DND-41 (cell line): ENCODE data around the gene SGIP1.

Experiments used
- ATAC-seq: fragments of 200-7000 bp; cut with Tn5 transposase; 3 replicates; pipeline ENCODE4 v1.9.1; 2021; ENCODE audit warnings: low read depth; ENCODE audit not compliant: insufficient read depth
- DNase-seq: peaks from one replicate; pipeline ENCODE4 v3.0.0-alpha.2; 2020
- H2AFZ ChIP-seq: 2 replicates; pipeline ENCODE4 v1.6.0; 2012; ENCODE audit warnings: low read depth, low read length
- H3K27ac ChIP-seq: 2 replicates; pipeline ENCODE4 v1.5.1; 2012; ENCODE audit warnings: low read length, inconsistent platforms
- H3K27me3 ChIP-seq: fragments of 200-600 bp; sonication (generic); 2 replicates; pipeline ENCODE4 v1.6.0; 2012; ENCODE audit warnings: low read length, mild to moderate bottlenecking, inconsistent platforms; ENCODE audit not compliant: insufficient read depth, poor library complexity
- H3K36me3 ChIP-seq: 2 replicates; pipeline ENCODE4 v1.5.1; 2012; ENCODE audit warnings: low read length, inconsistent platforms; ENCODE audit not compliant: insufficient read depth
- H3K4me1 ChIP-seq: 2 replicates; pipeline ENCODE4 v1.5.1; 2012; ENCODE audit warnings: mild to moderate bottlenecking, low read length; ENCODE audit not compliant: insufficient read depth
- H3K4me2 ChIP-seq: 2 replicates; pipeline ENCODE4 v1.6.0; 2012; ENCODE audit warnings: mild to moderate bottlenecking, moderate library complexity, low read length, inconsistent platforms; ENCODE audit not compliant: insufficient read depth
- H3K4me3 ChIP-seq, 2 experiments: fragments of 200-600 bp in 1 of 2; shearing (Covaris generic) in 1 of 2; 2 replicates each; pipeline ENCODE4 v1.5.1; 2012 to 2016; ENCODE audit warnings: inconsistent platforms in 2 of 2, low read length in 2 of 2, mild to moderate bottlenecking in 2 of 2, low read depth in 1 of 2, moderate library complexity in 1 of 2
- H3K79me2 ChIP-seq: 2 replicates; pipeline ENCODE4 v1.6.0; 2012; ENCODE audit warnings: low read length, inconsistent platforms; ENCODE audit not compliant: insufficient read depth
- H3K9ac ChIP-seq: 2 replicates; pipeline ENCODE4 v1.6.0; 2012; ENCODE audit warnings: low read depth, mild to moderate bottlenecking, inconsistent platforms, low read length, moderate library complexity
- H3K9me3 ChIP-seq: 2 replicates; pipeline ENCODE4 v1.5.1; 2012; ENCODE audit warnings: low read length, moderate library complexity, mild to moderate bottlenecking, inconsistent platforms; ENCODE audit not compliant: insufficient read depth, severe bottlenecking
- H4K20me1 ChIP-seq: 2 replicates; pipeline ENCODE4 v1.6.0; 2012; ENCODE audit warnings: low read length; ENCODE audit not compliant: insufficient read depth
- CTCF ChIP-seq: IDR thresholded peaks from 2 replicates; pipeline ENCODE4 v1.5.1; 2012; ENCODE audit warnings: borderline replicate concordance, low read length, moderate library complexity, mild to moderate bottlenecking; ENCODE audit not compliant: poor library complexity, severe bottlenecking; ENCODE audit errors: extremely low read depth
- EZH2 ChIP-seq: IDR thresholded peaks from 3 replicates; pipeline ENCODE4 v1.6.1; 2012; ENCODE audit warnings: borderline replicate concordance, low read depth, mild to moderate bottlenecking, moderate library complexity, low read length, inconsistent platforms; ENCODE audit not compliant: severe bottlenecking

The SGIP1 gene

GRCh38 chr1:66690666-66691381, 156.9 kb downstream of the SGIP1 start:
- Histone ChIP-seq H3K4me3 (no peak overlapping the region), H3K4me2 (no peak overlapping the region), H3K27ac (no peak overlapping the region), H3K79me2 (no peaks in the 10 kb centered on the region), H3K4me1 (peaks cover 15% of the 10 kb centered on the region; the same call in 1 of the 2 replicates), H3K36me3 (no peaks in the 10 kb centered on the region), H2AFZ (no peak overlapping the region), H3K27me3 (no peaks in the 10 kb centered on the region), H4K20me1 (no peaks in the 10 kb centered on the region), H3K9me3 (no peaks in the 10 kb centered on the region), H3K9ac (no peak overlapping the region)
- TF ChIP-seq CTCF (no peak), EZH2 (no peak)
- no peak for DNase-seq
- ATAC-seq, result no peak

GRCh38 chr1:66692681-66693080, 158.7 kb downstream of the SGIP1 start:
- TF ChIP-seq CTCF (no peak), EZH2 (no peak)
- no peaks in the 10 kb centered on the region for H3K36me3 ChIP-seq
- no peaks in the 10 kb centered on the region for H4K20me1 ChIP-seq
- no peaks in the 10 kb centered on the region for H3K27me3 ChIP-seq
- no peaks in the 10 kb centered on the region for H3K9me3 ChIP-seq
- no peak for DNase-seq
- H3K9ac ChIP-seq, result no peak overlapping the region
- no peak overlapping the region for H2AFZ ChIP-seq
- no peak overlapping the region for H3K4me2 ChIP-seq
- no peak overlapping the region for H3K27ac ChIP-seq
- H3K79me2 ChIP-seq, result no peaks in the 10 kb centered on the region
- no peak overlapping the region for H3K4me3 ChIP-seq
- peaks cover 12% of the 10 kb centered on the region; the same call in 1 of the 2 replicates for H3K4me1 ChIP-seq
- no peak for ATAC-seq

DNA sequence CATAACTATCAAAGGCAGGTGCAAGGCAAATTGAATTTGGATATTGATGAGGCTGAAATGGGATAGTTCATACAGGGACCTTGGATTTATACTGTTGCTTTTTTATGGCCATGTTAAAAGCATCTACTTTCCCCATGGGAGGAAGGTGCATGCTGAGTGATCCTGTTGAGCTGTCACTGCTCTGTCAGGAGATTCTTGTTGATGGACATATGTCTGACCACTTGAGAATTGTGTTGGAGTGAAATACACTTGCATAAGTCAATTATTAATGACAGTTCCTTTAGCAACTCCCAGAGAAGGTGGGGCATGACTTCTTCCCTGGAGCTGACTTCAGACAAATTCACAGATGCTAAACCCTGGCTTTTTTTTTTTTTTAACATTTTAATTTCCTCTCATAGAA, 159.9 kb downstream of the SGIP1 start:
- no peak for DNase-seq
- H3K4me2 ChIP-seq, result no peak overlapping the region
- no peaks in the 10 kb centered on the region for H3K27me3 ChIP-seq
- no peaks in the 10 kb centered on the region for H3K79me2 ChIP-seq
- H3K4me3 ChIP-seq, result no peak overlapping the region
- no peak for ATAC-seq
- H3K9ac ChIP-seq, result no peak overlapping the region
- H4K20me1 ChIP-seq, result no peaks in the 10 kb centered on the region
- TF ChIP-seq EZH2 (no peak), CTCF (no peak)
- H3K36me3 ChIP-seq, result no peaks in the 10 kb centered on the region
- peaks cover 2% of the 10 kb centered on the region; the same call in 1 of the 2 replicates for H3K4me1 ChIP-seq
- H3K27ac ChIP-seq, result no peak overlapping the region
- no peaks in the 10 kb centered on the region for H3K9me3 ChIP-seq
- H2AFZ ChIP-seq, result no peak overlapping the region
